GM19324 (cell line): ENCODE measurements around the gene IQUB.
"Not testable (repeated sequence)": the region's sequence is repeated elsewhere in the genome, so short reads cannot be mapped to it uniquely, and the experiment has no call there.

ENCODE experiments used
- ATAC-seq: cut with Tn5 transposase; IDR thresholded peaks from one replicate; pipeline ENCODE4 v1.9.1; 2021; ENCODE audit warnings: mild to moderate bottlenecking, moderate library complexity; ENCODE audit not compliant: unreplicated experiment, low FRiP score

Gene IQUB

DNA sequence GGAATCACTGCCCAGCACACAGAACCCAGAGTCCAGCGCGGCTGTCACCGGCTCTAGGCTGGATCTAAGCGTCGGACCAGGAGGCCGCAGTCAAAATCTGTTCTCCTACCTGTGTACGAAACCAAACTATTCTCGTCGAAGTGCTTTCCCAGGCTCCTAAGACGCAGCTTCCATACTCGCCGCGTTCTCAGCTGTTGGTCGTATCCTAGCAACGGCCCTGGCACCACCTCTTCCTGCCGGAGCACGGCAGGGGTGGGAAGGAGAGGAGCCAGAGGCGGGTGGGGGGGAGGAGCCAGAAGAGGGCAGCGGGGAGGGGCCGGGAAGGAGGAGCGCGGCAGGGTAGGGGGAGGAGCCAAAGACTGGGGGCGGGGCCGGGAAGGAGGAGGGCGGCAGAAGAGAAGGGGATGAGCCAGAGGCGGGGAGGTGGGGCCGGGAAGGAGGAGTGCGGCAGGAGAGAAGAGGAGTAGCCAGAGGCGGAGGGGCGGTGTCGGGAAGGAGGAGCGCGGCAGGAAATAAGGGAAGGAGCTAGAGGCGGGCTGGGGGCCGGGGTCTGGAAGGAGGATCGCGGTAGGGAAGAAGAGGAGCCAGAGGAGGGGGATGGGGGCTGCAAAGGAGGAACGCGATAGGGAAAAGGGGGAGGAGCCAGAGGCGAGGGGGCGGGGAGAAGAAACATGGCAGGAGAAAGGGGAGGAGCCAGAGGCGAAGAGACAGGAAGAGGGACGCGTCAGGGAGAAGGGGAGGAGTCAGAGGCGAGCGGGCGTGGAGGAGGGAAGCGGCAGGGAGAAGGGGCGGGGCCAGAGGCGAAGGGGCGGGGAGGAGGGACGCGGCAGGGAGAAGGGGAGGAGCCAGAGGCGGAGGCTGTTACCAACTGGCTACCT, at the start of gene IQUB:
TSS of gene IQUB (minus strand) at position 213 of the 878 bp plus-strand sequence. CDS start 22,255 bp downstream, outside the sequence.
- ATAC-seq, result peak; percentile 86

DNA sequence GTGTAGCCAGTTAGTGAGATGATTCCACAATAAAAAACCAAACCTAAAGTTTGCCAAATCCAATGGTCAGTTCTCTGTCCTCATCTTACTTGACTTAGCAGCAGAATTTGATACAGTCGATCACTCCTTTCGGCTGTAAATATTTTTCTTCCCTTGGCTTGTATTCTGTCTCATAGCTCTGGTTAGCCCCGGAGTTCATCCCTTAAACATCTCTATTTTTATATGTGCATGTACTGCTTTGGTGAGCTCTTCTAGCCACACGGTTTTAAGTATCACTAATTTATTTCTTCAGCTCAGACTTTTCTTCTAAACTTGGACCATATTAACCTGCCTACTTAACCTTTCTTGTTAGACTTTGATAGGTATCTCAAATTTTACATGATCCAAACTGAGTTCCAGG, 49.4 kb upstream of the IQUB start:
- no peak for ATAC-seq

DNA sequence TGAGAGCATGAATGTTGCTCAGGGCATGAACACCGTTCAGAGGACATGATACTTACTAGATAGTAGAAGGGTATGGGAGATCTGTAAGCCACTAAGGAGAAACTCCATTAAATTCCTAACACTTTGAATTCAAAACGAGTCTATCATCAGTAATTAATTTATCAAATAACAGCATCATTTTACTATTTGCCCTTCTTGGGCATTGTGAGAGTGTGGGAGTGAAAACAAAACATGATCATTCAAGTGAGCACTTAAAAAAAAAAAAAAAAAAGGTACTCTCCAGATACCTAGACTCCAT, 46.7 kb upstream of the IQUB start:
- no peak for ATAC-seq

DNA sequence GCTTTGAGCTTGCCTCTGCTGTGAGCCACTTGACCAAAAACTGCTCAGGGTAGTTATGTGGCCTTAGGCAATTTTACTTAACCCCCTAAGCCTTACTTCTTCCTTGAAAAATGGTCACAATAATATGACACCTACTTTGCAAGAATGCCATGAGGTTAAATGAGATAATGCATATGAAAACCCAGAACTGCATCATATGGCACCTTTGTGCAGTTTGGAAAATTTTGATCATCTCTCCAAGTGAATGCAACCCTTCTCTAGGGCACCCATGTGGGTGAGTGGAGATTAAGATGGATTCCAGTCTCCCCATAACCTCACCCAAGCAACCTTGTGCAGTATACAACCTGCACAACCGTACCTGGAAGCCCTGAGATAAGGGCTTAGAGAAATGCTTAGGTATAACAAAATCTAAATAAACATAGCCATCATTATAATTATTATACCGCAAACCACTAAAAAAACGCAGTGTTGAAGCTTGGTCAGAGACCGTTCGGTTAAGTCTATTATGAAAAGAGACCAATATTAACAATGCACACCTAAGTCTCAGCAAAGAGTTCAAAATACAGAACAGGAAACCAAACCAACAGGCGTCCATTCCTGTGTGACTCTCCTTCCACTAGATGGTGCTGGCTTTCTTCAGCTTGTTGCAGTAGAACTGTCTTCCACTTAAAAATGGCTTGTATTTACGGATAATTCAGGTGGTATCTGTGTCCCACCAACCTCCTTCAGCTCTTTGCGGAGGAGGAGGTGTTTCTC, 46.2 kb upstream of the IQUB start:
- peak; percentile 73 for ATAC-seq

DNA sequence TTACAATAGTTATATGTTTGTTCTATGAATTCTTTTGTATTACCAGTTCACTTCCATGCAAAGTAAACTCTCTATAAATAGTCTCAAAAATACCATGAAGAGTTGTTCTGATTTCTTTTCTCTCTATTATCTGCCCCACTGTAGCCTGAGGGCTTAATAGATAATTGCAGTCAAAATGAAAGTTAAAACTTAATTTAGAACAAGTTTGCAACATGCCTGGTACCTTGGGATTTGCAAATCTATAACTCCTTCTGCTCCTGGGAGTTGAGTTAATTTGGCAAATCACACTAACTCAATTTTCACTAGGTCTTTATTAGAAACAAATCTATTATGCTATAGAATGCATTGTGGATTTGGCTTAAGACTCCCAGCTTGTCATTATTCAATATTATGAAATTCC, 45.0 kb upstream of the IQUB start:
- ATAC-seq, result no peak

DNA sequence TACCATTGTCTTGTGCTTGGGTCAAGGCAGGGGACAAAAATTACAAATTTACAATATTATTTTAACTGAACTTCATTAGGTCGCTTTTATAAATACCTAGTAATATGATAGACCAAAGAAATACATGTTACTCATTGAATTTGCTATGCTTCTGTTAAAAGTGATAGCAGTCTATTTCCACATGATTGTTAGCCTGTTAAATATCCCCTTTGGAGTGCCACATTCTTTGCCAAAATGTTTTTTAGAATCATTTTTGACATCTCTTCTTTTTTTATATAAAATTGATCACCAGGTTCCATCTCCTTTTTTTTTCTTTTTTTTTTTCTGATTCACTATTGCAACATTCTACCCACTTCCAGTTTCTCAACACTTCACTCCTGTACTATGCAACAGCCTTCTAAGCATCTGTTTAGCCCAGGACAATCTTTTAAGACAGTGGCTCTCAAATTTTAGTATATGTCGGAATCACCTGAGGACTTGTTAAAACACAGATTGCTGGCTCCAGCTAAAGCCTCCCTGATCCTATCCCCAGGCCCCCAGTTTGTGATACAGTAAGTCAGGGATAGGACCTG, 39.6 kb upstream of the IQUB start:
- ATAC-seq, result no peak

DNA sequence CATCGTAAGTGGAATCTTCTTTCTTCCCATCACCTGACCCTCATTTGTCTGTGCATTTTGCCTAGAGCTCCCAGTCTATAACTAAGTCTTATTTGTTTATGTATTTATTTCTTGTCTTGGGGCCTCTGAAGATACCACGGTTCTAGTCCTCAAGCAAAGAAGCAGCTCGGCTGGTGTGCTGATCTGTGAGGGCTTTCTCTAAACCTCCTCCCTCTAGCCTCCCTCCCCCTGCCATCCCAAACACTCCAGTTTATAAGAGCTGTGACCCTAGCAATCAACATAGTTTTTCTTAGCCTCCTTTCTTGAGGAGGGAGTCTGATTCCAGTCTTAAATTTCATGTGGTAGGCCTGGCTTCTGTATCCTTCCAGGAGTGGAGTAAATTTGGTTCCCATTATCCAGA, 38.9 kb upstream of the IQUB start:
- no peak for ATAC-seq

DNA sequence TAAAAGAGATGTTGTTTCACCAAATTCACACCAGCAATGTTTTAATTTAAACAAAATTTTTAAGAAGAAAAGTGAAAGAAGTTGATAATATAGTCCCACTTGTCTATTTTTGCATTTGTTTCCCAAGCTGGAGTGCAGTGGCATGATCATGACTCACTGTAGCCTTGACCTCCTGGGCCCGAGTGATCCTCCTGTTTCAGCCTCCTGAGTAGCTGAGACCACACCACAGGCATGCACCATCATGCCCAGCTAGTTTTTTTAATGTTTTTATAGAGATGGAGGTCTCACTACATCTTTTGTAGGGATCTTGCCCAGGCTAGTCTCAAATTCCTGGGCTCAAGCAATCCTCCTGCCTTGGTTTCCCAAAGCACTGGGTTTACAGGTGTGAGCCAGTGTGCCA, 37.3 kb upstream of the IQUB start:
- no peak for ATAC-seq

DNA sequence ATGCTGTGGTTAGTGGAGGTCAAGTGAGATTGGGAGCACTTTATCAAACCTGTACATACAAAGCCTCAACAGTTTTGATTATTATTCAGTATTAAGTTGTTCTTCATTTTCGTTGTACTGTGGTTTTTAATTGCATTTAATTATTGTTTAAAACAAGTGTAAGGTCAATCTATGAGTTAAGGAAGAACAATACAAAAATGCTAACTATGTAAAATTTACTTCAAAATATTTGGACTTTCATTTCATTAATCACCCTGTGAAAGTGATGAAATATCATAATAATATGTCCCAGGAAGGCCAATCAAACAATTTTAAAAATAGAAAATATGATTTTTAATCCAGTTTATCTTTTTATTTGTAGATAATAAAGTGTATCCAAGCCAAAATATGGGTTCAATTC, 36.8 kb upstream of the IQUB start:
- ATAC-seq, result no peak

DNA sequence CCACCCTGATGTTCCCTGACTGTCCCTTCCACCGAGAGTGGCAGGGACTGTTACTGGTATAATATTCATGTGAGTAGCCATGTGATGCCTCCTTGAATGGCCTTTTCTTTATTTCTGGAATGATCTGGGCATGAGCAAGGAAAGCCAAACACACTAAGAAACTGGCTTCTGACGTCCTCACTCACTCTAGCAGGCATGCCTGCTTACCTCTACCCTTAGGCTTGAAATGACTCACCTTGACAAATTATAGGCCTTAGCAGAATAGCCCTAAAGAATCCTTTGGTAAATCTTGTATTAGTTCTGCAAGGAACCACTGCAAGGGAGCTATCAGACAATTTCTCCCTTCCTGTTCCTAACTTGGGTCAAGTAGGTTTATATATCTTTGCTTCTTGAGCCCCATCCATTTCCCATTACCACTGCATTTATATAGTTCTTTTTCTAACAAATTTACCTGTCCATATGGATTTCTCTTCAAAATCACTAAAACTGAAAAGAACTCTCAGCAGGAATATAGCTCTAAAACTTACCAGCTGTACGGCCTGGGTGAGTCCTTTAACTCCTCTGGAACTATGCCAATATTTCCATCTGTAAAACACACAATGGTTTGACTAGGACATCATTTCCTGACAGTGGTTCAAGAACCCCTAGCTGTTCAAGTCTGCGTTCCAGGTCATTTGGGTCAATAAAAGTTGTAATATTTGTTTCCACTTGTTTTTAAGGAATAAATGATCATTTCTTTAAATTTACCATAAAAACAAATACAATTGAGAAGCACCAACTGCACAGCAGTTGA, 36.2 kb upstream of the IQUB start:
- ATAC-seq, result no peak

DNA sequence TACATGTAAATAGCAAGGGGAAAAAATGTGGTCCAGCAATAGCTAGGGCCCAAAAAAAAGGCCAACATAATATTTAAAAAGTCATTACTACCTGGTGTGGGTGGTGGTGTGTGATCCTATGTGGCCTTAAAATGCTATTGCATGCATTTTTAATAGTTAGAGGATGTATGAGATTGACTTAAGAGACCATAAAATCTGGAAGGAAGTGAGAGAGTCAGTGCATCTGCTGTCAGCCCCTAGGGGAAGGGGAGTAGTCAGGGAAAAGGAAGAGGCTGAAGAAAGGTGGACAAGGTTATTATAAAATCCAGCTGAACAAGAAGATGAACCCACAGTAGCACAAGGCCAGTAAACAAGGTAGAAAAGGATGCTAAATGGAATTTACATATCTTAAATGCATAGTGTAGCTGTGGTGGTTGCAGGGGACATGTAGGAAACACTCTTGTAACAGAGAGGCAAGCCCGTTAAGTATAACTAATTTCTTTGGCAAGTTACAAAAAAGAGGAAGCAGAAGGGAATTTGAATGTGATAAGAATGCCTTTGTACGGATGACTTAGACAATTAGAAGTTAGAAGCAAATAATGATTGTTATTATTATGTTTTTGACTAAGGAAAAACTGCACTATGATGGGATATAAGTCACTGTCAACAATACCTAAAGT, 35.1 kb upstream of the IQUB start:
- ATAC-seq, result no peak

DNA sequence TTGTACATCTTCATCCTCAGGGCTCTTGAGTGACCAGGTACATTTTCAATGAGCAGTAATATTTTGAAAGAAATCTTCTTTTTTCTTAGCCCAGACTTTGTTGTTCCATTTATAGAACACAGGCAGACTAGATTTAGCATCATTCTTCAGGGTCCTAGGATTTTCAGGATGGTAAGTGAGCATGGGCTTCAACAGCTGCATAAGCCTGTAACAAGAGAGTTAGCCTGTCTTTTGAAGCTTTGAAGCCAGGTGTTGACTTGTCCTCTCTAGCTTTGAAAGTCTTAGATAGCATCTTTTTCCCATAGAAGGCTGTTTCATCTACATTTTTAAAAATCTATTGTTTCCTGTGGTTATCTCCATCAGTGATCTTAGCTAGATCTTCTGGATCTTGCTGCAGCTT, 27.7 kb upstream of the IQUB start:
- ATAC-seq, result no peak

DNA sequence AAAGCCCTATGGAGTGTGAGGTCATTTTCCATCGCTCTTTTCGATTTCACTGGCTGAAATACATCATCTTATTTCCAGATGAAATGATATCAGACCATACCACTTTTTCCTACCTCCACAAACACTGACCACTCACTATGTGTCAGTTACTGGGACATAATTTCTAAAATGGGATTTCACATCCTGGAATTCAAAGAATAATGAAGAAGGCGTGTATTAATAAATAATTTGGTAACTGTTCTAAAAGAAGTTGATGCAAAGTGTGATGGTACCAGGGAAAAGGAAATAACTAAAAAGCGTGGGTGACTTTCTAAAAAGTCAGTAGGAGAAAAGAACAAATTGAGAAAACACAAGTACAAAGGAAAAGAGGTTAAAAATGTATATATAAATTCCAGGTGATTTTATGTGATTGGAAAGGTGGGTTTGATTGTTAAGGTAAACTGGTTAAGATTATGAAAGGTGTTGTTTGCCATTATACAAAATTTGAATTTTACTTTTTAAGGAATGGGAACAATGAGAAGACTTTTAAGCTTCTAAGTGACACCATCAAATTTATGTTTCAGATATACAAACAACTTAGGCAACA, 24.0 kb upstream of the IQUB start:
- no peak for ATAC-seq

DNA sequence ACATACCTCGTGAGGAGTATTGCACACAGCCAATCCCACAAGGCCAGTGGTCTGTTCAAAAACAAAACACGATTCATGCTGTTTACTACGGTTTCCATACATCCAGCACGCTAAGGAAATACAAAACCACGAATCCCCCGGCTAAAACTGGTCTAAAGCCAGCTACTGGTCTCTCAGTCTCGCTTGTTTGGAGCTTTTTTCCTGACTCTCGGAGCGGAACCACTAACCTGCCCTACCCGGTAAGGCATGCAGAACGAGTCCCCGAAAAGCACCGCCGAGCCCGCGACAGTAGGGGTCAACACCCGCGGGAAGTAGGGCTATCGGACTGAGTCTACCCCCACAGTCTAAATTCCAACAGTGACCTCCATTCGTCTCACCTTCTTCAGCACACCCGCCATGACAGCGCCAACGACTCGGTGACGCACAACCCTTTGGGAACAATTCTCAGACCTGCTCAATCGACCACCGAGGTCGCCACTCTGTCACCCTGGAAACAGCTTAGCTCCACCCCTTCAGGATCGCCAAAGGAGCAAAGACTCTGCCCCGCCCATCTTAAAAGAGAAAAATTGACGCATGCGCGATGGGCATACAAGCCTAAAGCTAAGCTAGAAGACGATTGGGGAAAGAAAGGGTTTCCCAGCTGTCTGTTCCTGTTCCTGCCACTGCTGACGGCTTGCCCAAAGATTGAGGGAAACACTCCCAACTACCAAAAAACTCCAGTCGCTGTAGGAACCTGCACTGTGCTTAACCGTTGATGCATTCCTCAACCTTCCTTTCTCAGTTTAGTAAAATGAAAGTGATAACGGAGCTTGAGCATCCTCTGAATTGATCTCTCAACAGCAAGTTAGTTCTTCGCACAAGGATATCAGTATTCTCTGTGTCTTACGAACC, 23.2 kb upstream of the IQUB start, which contains the start of gene NDUFA5:
TSS of gene NDUFA5 (minus strand) at position 421 of the 891 bp plus-strand sequence. CDS start at position 398, 23 bp downstream.
- ATAC-seq, result peak; percentile 99

DNA sequence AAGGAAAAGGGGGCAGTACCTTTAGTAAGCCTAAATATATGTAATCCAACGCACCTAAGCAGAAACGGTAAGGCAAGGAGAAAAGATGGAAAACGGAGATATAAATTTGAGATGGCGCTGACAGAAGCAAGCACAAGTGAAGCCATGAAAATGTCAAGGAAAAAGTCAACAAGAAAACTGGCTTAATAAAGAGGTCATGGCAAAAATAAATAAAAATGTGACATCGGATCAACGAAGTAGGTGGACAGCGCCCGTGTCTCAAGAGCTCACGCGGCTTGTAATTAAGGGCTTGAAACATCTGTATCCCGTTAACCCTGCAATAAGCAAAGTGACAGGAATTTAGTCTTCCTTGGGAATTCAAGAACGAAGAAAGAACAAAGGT, 22.6 kb upstream of the IQUB start:
- no peak for ATAC-seq

DNA sequence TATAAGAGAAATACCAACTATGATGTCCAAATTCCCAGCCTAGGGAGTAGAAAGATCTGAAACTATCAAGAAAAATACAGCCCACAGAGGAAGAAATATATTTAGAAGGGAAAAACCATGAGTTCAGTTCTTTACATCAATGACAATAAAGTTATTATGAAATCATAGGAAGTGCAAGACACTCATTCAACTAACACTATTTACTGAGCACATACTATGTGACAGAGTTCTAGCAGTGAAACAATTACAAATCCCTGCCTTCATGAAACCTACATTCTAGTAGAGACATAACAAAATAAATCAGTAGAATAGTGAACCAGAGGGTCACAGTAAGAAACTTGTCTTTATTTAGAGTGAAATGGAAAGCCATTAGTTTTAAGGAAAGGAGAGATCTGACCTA, 21.1 kb upstream of the IQUB start:
- ATAC-seq, result no peak

DNA sequence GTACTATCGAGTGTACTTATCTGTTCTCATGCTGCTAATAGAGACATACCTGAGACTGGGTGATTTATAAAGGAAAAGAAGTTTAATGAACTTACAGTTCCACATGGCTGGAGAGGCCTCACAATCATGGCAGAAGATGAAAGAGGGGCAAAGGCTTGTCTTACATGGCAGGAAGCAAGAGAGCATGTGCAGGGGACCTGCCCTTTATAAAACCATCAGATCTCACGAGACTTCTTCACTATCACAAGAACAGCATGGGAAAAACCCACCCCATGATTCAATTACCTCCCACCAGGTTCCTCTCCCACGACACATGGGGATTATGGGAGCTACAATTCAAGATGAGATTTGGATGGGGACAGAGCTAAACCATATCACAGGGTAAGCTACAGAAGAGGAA, 18.8 kb upstream of the IQUB start:
- ATAC-seq, result no peak

DNA sequence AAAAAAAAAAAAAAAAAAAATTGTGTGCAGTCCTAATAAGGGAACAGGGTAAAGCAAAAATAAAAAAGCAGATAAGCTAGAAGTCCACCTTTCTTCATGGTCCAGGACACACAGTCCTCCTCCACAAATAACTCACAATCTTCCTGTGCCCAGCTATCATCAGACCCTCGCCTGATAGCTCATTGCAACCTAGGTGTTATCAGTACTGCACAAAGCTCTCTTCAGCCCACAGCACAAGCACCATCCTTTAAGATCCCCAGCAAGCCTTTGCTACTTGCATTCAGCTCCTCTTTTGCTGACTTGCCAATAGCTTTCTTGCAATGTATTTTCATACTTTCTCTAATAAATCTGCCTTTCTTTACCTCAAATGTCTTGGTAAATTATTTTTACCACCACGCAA, 18.2 kb upstream of the IQUB start:
- ATAC-seq, result no peak

DNA sequence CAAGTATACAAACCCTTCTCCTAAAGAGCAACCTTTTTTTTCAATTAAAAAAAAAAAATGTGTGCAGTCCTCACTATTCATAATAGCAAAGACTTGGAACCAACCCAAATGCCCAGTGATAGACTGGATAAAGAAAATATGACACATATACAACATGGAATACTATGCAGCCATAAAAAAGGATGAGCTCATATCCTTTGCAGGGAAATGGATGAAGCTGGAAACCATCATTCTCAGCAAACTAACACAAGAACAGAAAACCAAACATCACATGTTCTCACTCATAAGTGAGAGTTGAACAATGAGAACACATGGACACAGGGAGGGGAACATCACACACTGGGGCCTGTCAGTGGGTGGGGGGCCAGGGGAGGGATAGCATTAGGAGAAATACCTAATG, 17.7 kb upstream of the IQUB start:
- not testable (repeated sequence) for ATAC-seq
